Endothelial cell (in vitro differentiated cells): ENCODE results near the gene SLC39A2. TPM values are rescaled to one million over a fixed set of nuclear protein-coding genes. Genes with fewer than 3 reads are reported as not detected.

Experiments
- DNase-seq: peaks from one replicate; pipeline ENCODE4 v3.0.0; 2021; ENCODE audit warnings: low spot score
- H3K27ac Mint-ChIP-seq: one replicate; pipeline ENCODE4 v1.8.0; 2021; ENCODE audit warnings: mixed read lengths, inconsistent platforms; ENCODE audit not compliant: unreplicated experiment
- H3K27me3 Mint-ChIP-seq: one replicate; pipeline ENCODE4 v1.8.0; 2021; ENCODE audit warnings: mild to moderate bottlenecking, moderate library complexity, mixed read lengths, inconsistent platforms; ENCODE audit not compliant: unreplicated experiment
- H3K36me3 Mint-ChIP-seq: one replicate; pipeline ENCODE4 v1.8.0; 2021; ENCODE audit warnings: mild to moderate bottlenecking, low read depth, mixed read lengths, inconsistent platforms; ENCODE audit not compliant: unreplicated experiment
- H3K4me1 Mint-ChIP-seq: one replicate; pipeline ENCODE4 v1.8.0; 2021; ENCODE audit warnings: mild to moderate bottlenecking, mixed read lengths, inconsistent platforms; ENCODE audit not compliant: unreplicated experiment
- H3K4me3 Mint-ChIP-seq: one replicate; pipeline ENCODE4 v1.8.0; 2021; ENCODE audit warnings: mild to moderate bottlenecking, mixed read lengths, inconsistent platforms; ENCODE audit not compliant: unreplicated experiment
- H3K9me3 Mint-ChIP-seq: one replicate; pipeline ENCODE4 v1.8.0; 2021; ENCODE audit warnings: mixed read lengths, inconsistent platforms; ENCODE audit not compliant: unreplicated experiment
- total RNA-seq: library from RNA; stranded (reverse); fragmentation: NEBNext Ultra II Directional; extraction: Animal tissue kit (Norgen Biotek cat#: 25700); gene quantifications from one replicate; pipeline ENCODE4 v1.2.1, GENCODE V29; 2021; ENCODE audit not compliant: unreplicated experiment
- TF ChIP-seq, protein P1 (sequence below): fragments of 200-600 bp; sonication (generic); IDR thresholded peaks from one replicate; pipeline ENCODE4 v1.5.0; 2021; ENCODE audit warnings: antibody characterized with exemption; ENCODE audit not compliant: unreplicated experiment

The SLC39A2 gene
- total RNA-seq, 1 donor from 2014 or later: not detected

DNA sequence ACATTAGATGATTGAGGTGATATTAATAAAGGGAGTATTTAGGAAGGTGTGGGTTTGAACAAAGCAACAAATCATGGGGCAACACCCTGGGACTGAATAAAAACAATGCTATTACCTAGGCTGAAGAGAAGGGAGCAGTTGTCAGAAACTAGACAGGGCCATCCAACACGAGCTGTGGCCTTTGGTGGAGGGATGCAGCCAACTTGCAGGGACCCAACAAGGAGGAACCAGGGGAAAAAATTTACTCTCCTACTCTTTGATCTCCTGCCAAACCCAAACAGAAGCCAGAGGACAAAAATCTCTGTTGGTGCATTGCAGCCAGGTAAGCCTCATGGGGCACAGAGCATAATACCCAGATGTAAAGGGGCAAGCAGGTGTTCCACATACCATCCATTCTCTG is 12.0 kb downstream of the SLC39A2 start:
- Mint-ChIP-seq H3K4me1 (no peaks in the 10 kb centered on the region), H3K27ac (no peak overlapping the region), H3K36me3 (no peaks in the 10 kb centered on the region), H3K27me3 (peaks cover 11% of the 10 kb centered on the region), H3K4me3 (no peak overlapping the region), H3K9me3 (no peaks in the 10 kb centered on the region)
- DNase-seq: no peak
- TF ChIP-seq, protein P1, sequence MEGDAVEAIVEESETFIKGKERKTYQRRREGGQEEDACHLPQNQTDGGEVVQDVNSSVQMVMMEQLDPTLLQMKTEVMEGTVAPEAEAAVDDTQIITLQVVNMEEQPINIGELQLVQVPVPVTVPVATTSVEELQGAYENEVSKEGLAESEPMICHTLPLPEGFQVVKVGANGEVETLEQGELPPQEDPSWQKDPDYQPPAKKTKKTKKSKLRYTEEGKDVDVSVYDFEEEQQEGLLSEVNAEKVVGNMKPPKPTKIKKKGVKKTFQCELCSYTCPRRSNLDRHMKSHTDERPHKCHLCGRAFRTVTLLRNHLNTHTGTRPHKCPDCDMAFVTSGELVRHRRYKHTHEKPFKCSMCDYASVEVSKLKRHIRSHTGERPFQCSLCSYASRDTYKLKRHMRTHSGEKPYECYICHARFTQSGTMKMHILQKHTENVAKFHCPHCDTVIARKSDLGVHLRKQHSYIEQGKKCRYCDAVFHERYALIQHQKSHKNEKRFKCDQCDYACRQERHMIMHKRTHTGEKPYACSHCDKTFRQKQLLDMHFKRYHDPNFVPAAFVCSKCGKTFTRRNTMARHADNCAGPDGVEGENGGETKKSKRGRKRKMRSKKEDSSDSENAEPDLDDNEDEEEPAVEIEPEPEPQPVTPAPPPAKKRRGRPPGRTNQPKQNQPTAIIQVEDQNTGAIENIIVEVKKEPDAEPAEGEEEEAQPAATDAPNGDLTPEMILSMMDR: no peak

DNA sequence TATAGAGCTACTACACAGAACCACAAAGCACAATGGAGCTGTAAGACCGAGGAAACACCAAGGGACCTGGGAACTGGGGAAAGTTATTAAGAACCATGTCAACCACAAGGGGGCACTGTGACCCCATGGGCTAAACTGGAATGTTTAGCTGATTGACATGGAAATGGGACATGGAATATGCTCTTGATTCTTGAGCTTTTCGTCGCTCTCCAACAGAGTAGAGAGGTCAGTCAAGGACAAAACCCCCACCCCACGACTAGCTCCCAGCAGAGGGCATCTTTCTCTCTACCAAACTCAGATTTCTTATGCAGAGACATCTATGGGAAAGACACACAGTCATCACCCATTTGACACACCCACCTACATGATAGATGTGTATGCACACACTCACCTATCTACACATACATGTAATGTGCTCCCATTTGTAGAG is 15.7 kb downstream of the SLC39A2 start:
- DNase-seq: peak; percentile 89
- no peak overlapping the region for H3K27ac Mint-ChIP-seq

DNA sequence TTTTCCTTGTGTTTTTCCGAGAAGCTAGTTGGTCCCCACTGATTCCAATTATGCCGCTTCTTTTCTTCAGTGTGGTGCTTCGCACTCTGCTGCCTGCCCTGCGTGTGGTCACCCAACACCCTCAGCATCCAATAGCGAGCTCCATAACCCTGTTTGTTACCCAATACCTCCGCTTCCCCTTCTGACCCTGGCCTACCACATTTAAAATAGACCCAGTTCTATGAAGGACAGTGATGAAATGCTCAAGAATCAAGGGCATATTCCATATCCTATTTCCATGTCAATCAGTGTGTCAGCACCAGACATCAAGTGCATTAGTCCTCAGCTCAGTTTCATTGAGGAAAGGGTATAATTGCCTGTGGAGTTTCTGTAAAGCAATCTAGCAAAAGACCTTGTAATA is 16.2 kb downstream of the SLC39A2 start:
- H3K27me3 Mint-ChIP-seq: peaks cover 11% of the 10 kb centered on the region
- H3K27ac Mint-ChIP-seq: no peak overlapping the region
- TF ChIP-seq, protein P1: no peak
- peaks cover 10% of the 10 kb centered on the region for H3K36me3 Mint-ChIP-seq
- H3K9me3 Mint-ChIP-seq: no peaks in the 10 kb centered on the region
- no peak overlapping the region for H3K4me3 Mint-ChIP-seq
- no peaks in the 10 kb centered on the region for H3K4me1 Mint-ChIP-seq
- no peak for DNase-seq

More for the DNA sequence above, 15.7 kb downstream of the SLC39A2 start:
- H3K27me3 Mint-ChIP-seq: peaks cover 11% of the 10 kb centered on the region
- H3K36me3 Mint-ChIP-seq: peaks cover 10% of the 10 kb centered on the region
- no peaks in the 10 kb centered on the region for H3K9me3 Mint-ChIP-seq
- TF ChIP-seq, protein P1: peak; percentile 93
- no peaks in the 10 kb centered on the region for H3K4me1 Mint-ChIP-seq
- no peak overlapping the region for H3K4me3 Mint-ChIP-seq

DNA sequence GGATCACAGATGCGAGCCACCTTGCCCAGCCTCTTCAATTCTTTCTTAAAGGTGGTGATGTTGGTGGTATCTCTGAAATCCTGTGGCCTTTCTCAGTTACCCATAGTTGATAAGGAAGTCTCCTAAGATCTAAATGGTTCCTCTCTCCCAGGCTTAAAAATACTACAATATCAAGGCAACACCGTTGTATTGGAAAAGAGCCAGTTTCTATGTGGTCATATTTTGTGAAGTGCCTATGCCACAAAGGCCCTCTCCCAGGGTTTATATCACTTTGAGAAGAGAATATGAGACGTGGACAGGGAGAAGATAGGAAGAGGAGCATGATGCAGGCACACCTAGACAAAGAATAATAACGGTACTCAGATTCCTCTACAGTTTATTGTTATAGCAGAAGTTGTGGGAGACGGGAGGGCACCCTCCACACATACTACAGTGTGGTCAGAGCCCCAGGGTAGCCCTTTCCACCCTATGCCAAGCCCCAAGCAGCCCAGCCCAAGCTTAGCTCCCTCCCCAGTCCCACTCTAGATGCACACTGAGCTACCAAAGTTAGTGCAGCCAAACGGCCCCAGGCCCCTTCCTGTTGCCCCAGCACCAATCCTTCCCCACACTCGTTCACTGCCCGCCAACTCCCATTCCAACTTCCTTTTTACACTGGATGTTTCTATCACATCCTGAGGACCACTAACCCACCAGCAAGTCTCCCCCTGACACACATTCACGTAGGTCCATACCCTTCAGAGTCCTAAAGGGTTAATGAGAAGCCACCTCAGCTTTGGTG is 17.5 kb downstream of the SLC39A2 start:
- Mint-ChIP-seq H3K4me3 (no peak overlapping the region), H3K9me3 (no peaks in the 10 kb centered on the region), H3K27ac (no peak overlapping the region), H3K4me1 (peaks cover 3% of the 10 kb centered on the region), H3K36me3 (peaks cover 16% of the 10 kb centered on the region), H3K27me3 (peaks cover 11% of the 10 kb centered on the region)
- TF ChIP-seq, protein P1: no peak
- DNase-seq: no peak

DNA sequence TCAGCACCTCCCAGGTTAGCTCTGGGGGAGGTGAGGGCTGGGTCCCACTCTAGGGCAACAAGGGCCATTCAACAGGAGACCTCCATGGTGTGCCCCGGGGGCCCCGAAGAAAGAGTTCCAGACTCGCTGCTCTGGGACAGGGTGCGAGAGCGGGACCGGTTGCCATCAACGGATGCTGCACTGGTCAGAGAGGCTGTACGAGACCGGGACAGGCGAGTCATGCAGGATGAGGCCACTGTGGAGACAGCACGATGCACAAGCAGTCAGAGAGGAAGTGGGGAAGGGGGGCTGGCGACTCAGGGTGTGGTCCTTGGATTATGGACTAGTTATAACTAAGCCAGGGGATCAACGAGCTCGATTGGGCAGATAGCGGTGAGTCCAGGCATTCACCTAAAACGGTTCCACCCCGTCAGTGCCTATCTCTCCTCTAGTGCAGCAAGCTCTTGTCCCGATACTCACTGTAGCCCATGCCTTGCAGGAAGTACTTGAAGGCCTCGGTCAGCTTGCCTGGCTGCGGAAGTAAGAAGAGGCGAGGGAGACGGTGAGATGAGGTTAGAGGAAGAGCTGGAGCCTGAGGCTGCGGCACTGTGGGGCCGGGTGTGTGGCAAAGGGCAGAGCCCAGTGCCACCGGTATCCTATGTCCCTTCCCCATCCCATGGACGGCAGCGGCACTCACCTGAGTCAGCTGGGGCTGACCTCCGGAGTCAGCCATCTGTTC is 18.6 kb downstream of the SLC39A2 start:
- peaks cover 12% of the 10 kb centered on the region for H3K4me1 Mint-ChIP-seq
- no peak for DNase-seq
- H3K9me3 Mint-ChIP-seq: no peaks in the 10 kb centered on the region
- H3K36me3 Mint-ChIP-seq: peaks cover 25% of the 10 kb centered on the region
- TF ChIP-seq, protein P1: no peak
- peaks cover 8% of the 10 kb centered on the region for H3K27me3 Mint-ChIP-seq
- H3K4me3 Mint-ChIP-seq: no peak overlapping the region
- H3K27ac Mint-ChIP-seq: no peak overlapping the region
